K562 (cell line): ENCODE measurements around the gene PGAP2. TPM values are rescaled to one million over a fixed set of nuclear protein-coding genes. Genes with fewer than 3 reads are reported as not detected.

Experiments
- CHCHD3 ChIP-seq: fragments of 250-450 bp; sonication (Bioruptor Pico); IDR thresholded peaks from 2 replicates; pipeline ENCODE4 v2.1.2; 2022; ENCODE audit warnings: mild to moderate bottlenecking
- E2F6 ChIP-seq, 2 experiments: IDR thresholded peaks; 2 replicates each; pipeline ENCODE4 v1.6.1; 2011; ENCODE audit warnings: borderline replicate concordance in 1 of 2, control low read depth in 1 of 2, low read depth in 1 of 2, low read length in 1 of 2, mild to moderate bottlenecking in 1 of 2, mixed read lengths in 1 of 2, moderate library complexity in 1 of 2; ENCODE audit not compliant: insufficient read depth in 1 of 2, insufficient read length in 1 of 2, poor library complexity in 1 of 2, severe bottlenecking in 1 of 2; ENCODE audit errors: extremely low read depth in 1 of 2
- EP300 ChIP-seq: IDR thresholded peaks from 2 replicates; pipeline ENCODE4 v1.6.1; 2012; ENCODE audit warnings: low read length, improper control_type of control experiment
- EZH2 ChIP-seq: IDR thresholded peaks from 2 replicates; pipeline ENCODE4 v1.6.1; 2012; ENCODE audit warnings: low read depth, mild to moderate bottlenecking, inconsistent platforms, low read length, borderline replicate concordance
- MAZ ChIP-seq, 2 experiments: fragments of 450-650 bp in 1 of 2; sonication (generic) in 1 of 2; formaldehyde crosslinking; IDR thresholded peaks in 1 of 2; conservative IDR thresholded peaks in 1 of 2; 2 replicates each; pipeline versions ENCODE4 v1.4.0 to v1.5.0; 2020; ENCODE audit warnings: mild to moderate bottlenecking in 1 of 2, missing genetic modification reagents in 1 of 2
- NUFIP1 ChIP-seq: fragments of 450-650 bp; IDR thresholded peaks from 2 replicates; pipeline ENCODE4 v1.6.1; 2018; ENCODE audit not compliant: partially characterized antibody
- PHB ChIP-seq: fragments of 250-450 bp; sonication (Bioruptor Pico); IDR thresholded peaks from 2 replicates; pipeline ENCODE4 v1.5.0; 2021
- PHB2 ChIP-seq: fragments of 450-650 bp; IDR thresholded peaks from 2 replicates; pipeline ENCODE4 v1.6.1; 2017; ENCODE audit warnings: low read depth
- POLR2G ChIP-seq: fragments of 200-400 bp; formaldehyde crosslinking; IDR thresholded peaks from 2 replicates; pipeline ENCODE4 v1.6.1; 2017; ENCODE audit warnings: low read depth, mild to moderate bottlenecking, antibody characterized with exemption, low read length, moderate library complexity
- PREB ChIP-seq: sonication (generic); formaldehyde crosslinking; IDR thresholded peaks from 2 replicates; pipeline ENCODE4 v1.8.1; 2023; ENCODE audit warnings: mild to moderate bottlenecking, missing genetic modification reagents
- RBM22 ChIP-seq: fragments of 200-400 bp; formaldehyde crosslinking; IDR thresholded peaks from 2 replicates; pipeline ENCODE4 v1.6.1; 2018; ENCODE audit warnings: low read length, low read depth; ENCODE audit not compliant: poor library complexity, severe bottlenecking
- RNF2 ChIP-seq: sonication (generic); IDR thresholded peaks from 2 replicates; pipeline ENCODE4 v1.6.1; 2016
- SPI1 ChIP-seq: IDR thresholded peaks from 2 replicates; pipeline ENCODE4 v1.6.1; 2011; ENCODE audit warnings: low read depth, low read length, control low read depth, borderline replicate concordance
- SREBF2 ChIP-seq: sonication (generic); formaldehyde crosslinking; IDR thresholded peaks from 2 replicates; pipeline ENCODE4 v1.4.0; 2020; ENCODE audit warnings: mild to moderate bottlenecking, missing genetic modification reagents
- STAT6 ChIP-seq: sonication (generic); formaldehyde crosslinking; IDR thresholded peaks from 2 replicates; pipeline ENCODE4 v1.8.1; 2023; ENCODE audit warnings: mild to moderate bottlenecking, missing genetic modification reagents
- TBL1XR1 ChIP-seq, 2 experiments: IDR thresholded peaks; 2 replicates each; pipeline ENCODE4 v1.6.1; 2012; ENCODE audit warnings: improper control_type of control experiment in 2 of 2, low read length in 2 of 2, mild to moderate bottlenecking in 1 of 2
- TCFL5 ChIP-seq: fragments of 250-450 bp; sonication (Bioruptor Pico); conservative IDR thresholded peaks from 2 replicates; pipeline ENCODE4 v1.6.1; 2021; ENCODE audit warnings: mild to moderate bottlenecking, moderate library complexity, matching md5 sums
- ZBTB11 ChIP-seq, 3 experiments: fragments of 200-800 bp in 1 of 3; fragments of 250-450 bp in 1 of 3; fragments of 450-650 bp in 1 of 3; sonication (Bioruptor Pico) in 1 of 3; sonication (Bioruptor generic) in 1 of 3; formaldehyde crosslinking in 1 of 3; IDR thresholded peaks; 2 replicates each; pipeline versions ENCODE4 v1.6.1 to v1.8.0; 2016 to 2022; ENCODE audit warnings: mild to moderate bottlenecking in 2 of 3, missing genetic modification characterization in 2 of 3, missing compliant biosample characterization in 1 of 3, moderate library complexity in 1 of 3
- ZNF263 ChIP-seq: sonication (generic); formaldehyde crosslinking; IDR thresholded peaks from 2 replicates; pipeline ENCODE4 v1.8.0; 2022; ENCODE audit warnings: mild to moderate bottlenecking, missing genetic modification reagents, borderline replicate concordance
- polyA plus RNA-seq, 8 experiments: library from polyadenylated mRNA; depleted of rRNA in 4 of 8; stranded (reverse) in 5 of 8; unstranded in 3 of 8; fragments of >200 nt; fragmentation: Nextera tagmentation in 2 of 8; fragmentation: Illumina TruSeq in 1 of 8; extraction: Ambion mirVana in 2 of 8; extraction: Trizol in 1 of 8; gene quantifications; 2 replicates each; pipeline versions ENCODE4 v1.2.1 to v1.2.3, GENCODE V29; 2011 to 2014; ENCODE audit warnings: inconsistent platforms in 1 of 8, missing spikeins in 1 of 8
- total RNA-seq, 7 experiments: library from RNA; depleted of rRNA in 6 of 7; stranded (reverse); fragments of >200 nt in 6 of 7; fragmentation: Illumina TruSeq in 2 of 7; extraction: Trizol in 2 of 7; gene quantifications; 2 replicates each; pipeline versions ENCODE4 v1.2.1 to v1.2.3, GENCODE V29; 2011 to 2021; ENCODE audit warnings: low replicate concordance in 1 of 7

The PGAP2 gene
- total and polyA plus RNA-seq, 9 of the 15 experiments (the other 6 are each of a cell fraction or from before 2014, with no cell fraction given), result 17.9 to 47.2 (median 33.7) TPM

DNA sequence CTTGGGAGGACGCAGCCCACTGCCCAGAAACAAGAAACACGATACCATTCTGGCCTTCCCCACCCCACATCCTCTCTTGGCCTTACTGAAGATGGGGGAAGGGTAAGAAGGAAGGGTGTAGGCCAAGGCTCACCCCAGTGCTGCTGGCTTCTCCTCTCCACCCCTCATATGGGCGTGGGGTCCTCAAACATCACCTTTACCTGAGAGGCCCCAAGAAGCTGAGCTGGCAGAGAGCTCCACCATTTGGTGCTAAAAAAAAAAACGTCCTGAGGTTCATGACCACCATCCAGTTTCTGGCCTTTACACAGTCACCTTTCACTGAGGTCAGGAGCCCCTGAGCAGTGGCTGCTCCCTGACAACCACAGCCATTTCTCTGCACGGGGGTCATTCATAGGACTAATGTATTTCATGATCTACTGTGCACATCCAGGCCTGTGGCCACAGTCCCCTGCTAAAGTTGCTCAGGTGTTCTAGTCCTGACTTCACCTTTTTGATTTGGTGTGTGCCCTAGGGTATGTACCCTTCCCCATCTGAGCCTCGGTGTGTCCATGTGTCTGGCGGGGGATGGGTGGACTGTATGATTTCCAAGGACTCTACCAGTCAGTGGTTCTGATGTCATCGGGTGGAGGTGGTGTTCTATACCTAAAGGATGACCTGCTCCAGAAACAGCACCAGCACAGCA, 17.3 kb downstream of the PGAP2 start (continued):
- no peak for TF ChIP-seq STAT6 (CRISPR knock-in tag)
- no peak; a peak in 1 of 4 replicates for TF ChIP-seq MAZ (CRISPR knock-in tag; conservative IDR thresholded peaks at IDR 0.05 in 1 of 2, IDR thresholded peaks at IDR 0.05 in 1 of 2)
- TF ChIP-seq PHB, result no peak
- no peak for TF ChIP-seq CHCHD3 (CRISPR knock-in tag)
- no peak for TF ChIP-seq RNF2
- TF ChIP-seq TBL1XR1 (IDR thresholded peaks at IDR 0.05; ENCODE audit: low read length in 2 of 2), result no peak
- TF ChIP-seq RBM22, result no peak
- 0 out of 6 replicates have a peak, but pooled peaks of 1 of the 3 experiments have one; percentile 6 for TF ChIP-seq ZBTB11 (CRISPR knock-in tag; IDR thresholded peaks at IDR 0.05)
- 0 out of 2 replicates have a peak, but pooled peaks have one; percentile 5 for TF ChIP-seq PHB2
- peak; percentile 51 for TF ChIP-seq POLR2G
- TF ChIP-seq TCFL5 (CRISPR knock-in tag), result no peak
- TF ChIP-seq SPI1, result no peak
- no peak for TF ChIP-seq E2F6 (IDR thresholded peaks at IDR 0.05; ENCODE audit: borderline replicate concordance in 1 of 2, extremely low read depth in 1 of 2, insufficient read depth in 1 of 2, insufficient read length in 1 of 2, low read depth in 1 of 2, low read length in 1 of 2, poor library complexity in 1 of 2, severe bottlenecking in 1 of 2)
- TF ChIP-seq SREBF2, result no peak
- no peak for TF ChIP-seq EP300
- TF ChIP-seq ZNF263 (CRISPR knock-in tag), result 0 out of 2 replicates have a peak, but pooled peaks have one; percentile 28
- no peak for TF ChIP-seq NUFIP1
- TF ChIP-seq PREB (CRISPR knock-in tag), result no peak
- TF ChIP-seq EZH2, result no peak
